ENCODE results near the gene KIF26B.

Gene KIF26B

GRCh38 chr1:245538671-245539070, 383.9 kb downstream of the KIF26B start:
- DNase-seq = no peak

GRCh38 chr1:245541369-245541768, 386.6 kb downstream of the KIF26B start:
- DNase-seq = no peak

GRCh38 chr1:245542365-245542764, 387.6 kb downstream of the KIF26B start:
- DNase-seq = no peak

- DNase-seq = no peak
These were observed 389.5 kb downstream of the KIF26B start for GRCh38 chr1:245544236-245544635.

- peak; percentile 8 for DNase-seq
These were observed 392.1 kb downstream of the KIF26B start for GRCh38 chr1:245546875-245547274.

GRCh38 chr1:245549996-245550719, 395.4 kb downstream of the KIF26B start:
- no peak for DNase-seq

GRCh38 chr1:245550720-245551043, 395.9 kb downstream of the KIF26B start:
- no peak for DNase-seq

GRCh38 chr1:245551536-245551935, 396.8 kb downstream of the KIF26B start:
- DNase-seq = no peak

- no peak for DNase-seq
These were observed 397.5 kb downstream of the KIF26B start for GRCh38 chr1:245552331-245552730.

- DNase-seq = no peak
These were observed 401.3 kb downstream of the KIF26B start for GRCh38 chr1:245556057-245556456.

GRCh38 chr1:245558069-245558468, 403.3 kb downstream of the KIF26B start:
- no peak for DNase-seq

- DNase-seq = no peak
These were observed 405.6 kb downstream of the KIF26B start for GRCh38 chr1:245560316-245560859.

- no peak for DNase-seq
These were observed 407.0 kb downstream of the KIF26B start for GRCh38 chr1:245561665-245562234.

GRCh38 chr1:245566134-245566533, 411.3 kb downstream of the KIF26B start:
- no peak for DNase-seq

GRCh38 chr1:245566952-245567351, 412.2 kb downstream of the KIF26B start:
- DNase-seq = no peak

GRCh38 chr1:245571815-245572294, 417.1 kb downstream of the KIF26B start:
- no peak for DNase-seq

- no peak for DNase-seq
These were observed 417.9 kb downstream of the KIF26B start for GRCh38 chr1:245572709-245573108.

GRCh38 chr1:245575710-245576109, 420.9 kb downstream of the KIF26B start:
- no peak for DNase-seq

- no peak for DNase-seq
These were observed 421.5 kb downstream of the KIF26B start for GRCh38 chr1:245576323-245576722.

GRCh38 chr1:245577191-245578157, 422.7 kb downstream of the KIF26B start:
- DNase-seq = no peak

- DNase-seq = no peak
These were observed 423.5 kb downstream of the KIF26B start for GRCh38 chr1:245578308-245578707.

- DNase-seq = no peak
These were observed 424.0 kb downstream of the KIF26B start for GRCh38 chr1:245578771-245579170.

- no peak for DNase-seq
These were observed 425.1 kb downstream of the KIF26B start for GRCh38 chr1:245579881-245580280.

Data from activated CD4-positive, alpha-beta T cell treated with anti-CD3 and anti-CD28 coated beads, Interleukin-10, Interleukin-2, amounts not matched to agents 100 ng/mL and 50 ng/mL, durations not matched to agents 16 hours and 8 hours (primary cell).